GM23338 (cell line): ENCODE data around the gene HMCN2. TPM values are rescaled to one million over a fixed set of nuclear protein-coding genes. Genes with fewer than 3 reads are reported as not detected.

ENCODE experiments used
- ATAC-seq: fragments of 200-7000 bp; cut with Tn5 transposase; 3 replicates; pipeline ENCODE4 v1.9.1; 2020
- DNase-seq: peaks from one replicate; pipeline ENCODE4 v3.0.0-alpha.2; 2015; ENCODE audit warnings: low spot score
- H2AFZ ChIP-seq: fragments of 200-600 bp; sonication (generic); 2 replicates; pipeline ENCODE4 v1.8.0; 2016; ENCODE audit warnings: antibody characterized with exemption, mild to moderate bottlenecking, moderate library complexity
- H3F3A ChIP-seq: fragments of 200-600 bp; sonication (generic); replicated peaks from 2 replicates; pipeline ENCODE4 v1.8.0; 2017; ENCODE audit warnings: antibody characterized with exemption, mixed run types, low read depth
- H3K27ac ChIP-seq: fragments of 200-600 bp; sonication (generic); 2 replicates; pipeline ENCODE4 v1.6.1; 2016; ENCODE audit warnings: low read depth
- H3K27me3 ChIP-seq: fragments of 200-600 bp; sonication (generic); 2 replicates; pipeline ENCODE4 v1.8.0; 2016; ENCODE audit warnings: mild to moderate bottlenecking, mixed run types, moderate library complexity; ENCODE audit not compliant: insufficient read depth
- H3K36me3 ChIP-seq: fragments of 200-600 bp; sonication (generic); 2 replicates; pipeline ENCODE4 v1.8.0; 2016; ENCODE audit warnings: mild to moderate bottlenecking; ENCODE audit not compliant: insufficient read depth
- H3K4me1 ChIP-seq: fragments of 200-600 bp; sonication (generic); 2 replicates; pipeline ENCODE4 v1.8.0; 2016; ENCODE audit warnings: mild to moderate bottlenecking, moderate library complexity; ENCODE audit not compliant: insufficient read depth
- H3K4me2 ChIP-seq: fragments of 200-600 bp; sonication (generic); 2 replicates; pipeline ENCODE4 v1.7.1; 2017; ENCODE audit warnings: mixed run types
- H3K4me3 ChIP-seq: fragments of 200-600 bp; sonication (generic); 2 replicates; pipeline ENCODE4 v1.6.1; 2016; ENCODE audit warnings: mixed run types
- H3K79me2 ChIP-seq: fragments of 200-600 bp; sonication (generic); replicated peaks from 2 replicates; pipeline ENCODE4 v1.8.0; 2017; ENCODE audit warnings: mild to moderate bottlenecking; ENCODE audit not compliant: insufficient read depth
- H3K9me2 ChIP-seq: fragments of 200-600 bp; sonication (generic); 2 replicates; pipeline ENCODE4 v1.8.0; 2017; ENCODE audit not compliant: insufficient read depth
- H4K20me1 ChIP-seq: fragments of 200-600 bp; sonication (generic); replicated peaks from 2 replicates; pipeline ENCODE4 v1.8.0; 2017; ENCODE audit warnings: mild to moderate bottlenecking; ENCODE audit not compliant: insufficient read depth
- H3K27ac Mint-ChIP-seq: 2 replicates; pipeline ENCODE4 v1.8.0; 2020; ENCODE audit warnings: inconsistent platforms, mild to moderate bottlenecking, moderate library complexity, mixed read lengths
- H3K27me3 Mint-ChIP-seq: 3 replicates; pipeline ENCODE4 v1.8.0; 2022; ENCODE audit warnings: low read depth, mild to moderate bottlenecking, moderate library complexity, mixed read lengths, inconsistent platforms; ENCODE audit not compliant: insufficient read depth, poor library complexity
- H3K36me3 Mint-ChIP-seq: 3 replicates; pipeline ENCODE4 v1.8.0; 2021; ENCODE audit warnings: low read depth, mild to moderate bottlenecking, inconsistent platforms, moderate library complexity, mixed read lengths
- H3K4me1 Mint-ChIP-seq: 3 replicates; pipeline ENCODE4 v1.8.0; 2020; ENCODE audit warnings: mild to moderate bottlenecking, inconsistent platforms, mixed read lengths
- H3K4me3 Mint-ChIP-seq: 3 replicates; pipeline ENCODE4 v1.8.0; 2021; ENCODE audit warnings: moderate library complexity, mild to moderate bottlenecking, inconsistent platforms, mixed read lengths
- H3K9me3 Mint-ChIP-seq: 3 replicates; pipeline ENCODE4 v1.8.0; 2020; ENCODE audit warnings: moderate library complexity, mild to moderate bottlenecking, inconsistent platforms, mixed read lengths
- CREB1 ChIP-seq: fragments of 250-450 bp; sonication (Bioruptor Pico); IDR thresholded peaks from 2 replicates; pipeline ENCODE4 v1.5.0; 2020; ENCODE audit warnings: low read depth, mild to moderate bottlenecking, moderate library complexity
- EZH2 ChIP-seq: fragments of 200-600 bp; sonication (generic); IDR thresholded peaks from one replicate; pipeline ENCODE4 v1.8.0; 2017; ENCODE audit warnings: antibody characterized with exemption, mild to moderate bottlenecking, low read depth; ENCODE audit not compliant: unreplicated experiment
- EZH2phosphoT487 ChIP-seq: fragments of 200-600 bp; sonication (generic); IDR thresholded peaks from one replicate; pipeline ENCODE4 v1.8.1; 2018; ENCODE audit warnings: antibody characterized with exemption; ENCODE audit not compliant: unreplicated experiment
- JUNB ChIP-seq: IDR thresholded peaks from one replicate; pipeline ENCODE4 v1.6.1; 2016; ENCODE audit warnings: antibody characterized with exemption; ENCODE audit not compliant: unreplicated experiment
- NANOG ChIP-seq: IDR thresholded peaks from 2 replicates; pipeline ENCODE4 v1.6.1; 2016; ENCODE audit warnings: antibody characterized with exemption, borderline replicate concordance
- POLR2AphosphoS5 ChIP-seq: IDR thresholded peaks from 2 replicates; pipeline ENCODE4 v1.6.1; 2016; ENCODE audit warnings: antibody characterized with exemption, low read depth
- STAT1 ChIP-seq: IDR thresholded peaks from one replicate; pipeline ENCODE4 v1.6.1; 2016; ENCODE audit warnings: antibody characterized with exemption; ENCODE audit not compliant: unreplicated experiment
- ZNF114 ChIP-seq: fragments of 250-450 bp; sonication (Bioruptor Pico); IDR thresholded peaks from 2 replicates; pipeline ENCODE4 v1.5.0; 2020; ENCODE audit warnings: mild to moderate bottlenecking, moderate library complexity
- ZNF331 ChIP-seq: fragments of 250-450 bp; sonication (Bioruptor Pico); IDR thresholded peaks from 2 replicates; pipeline ENCODE4 v1.5.0; 2020; ENCODE audit warnings: low read depth, mild to moderate bottlenecking, moderate library complexity
- polyA plus RNA-seq: library from polyadenylated mRNA; unstranded; fragments of >200 nt; fragmentation: Nextera tagmentation; extraction: Ambion mirVana; gene quantifications from 2 replicates; pipeline ENCODE4 v1.2.1, GENCODE V29; 2016
- total RNA-seq: library from RNA; depleted of rRNA; stranded (reverse); fragments of >200 nt; shearing (Covaris generic); gene quantifications from 2 replicates; pipeline ENCODE4 v1.2.3, GENCODE V29; 2014
- TF ChIP-seq, protein P1 (sequence below), 2 experiments: fragments of 200-600 bp in 1 of 2; sonication (generic) in 1 of 2; conservative IDR thresholded peaks; 2 replicates each; pipeline versions ENCODE4 v1.5.1 to v1.6.1; 2016 to 2017; ENCODE audit warnings: antibody characterized with exemption in 2 of 2, low read depth in 2 of 2, mild to moderate bottlenecking in 2 of 2, moderate library complexity in 1 of 2
- TF ChIP-seq, protein P2 (sequence below): IDR thresholded peaks from one replicate; pipeline ENCODE4 v1.6.1; 2018; ENCODE audit warnings: antibody characterized with exemption; ENCODE audit not compliant: unreplicated experiment
- TF ChIP-seq, protein P3 (sequence below): IDR thresholded peaks from 2 replicates; pipeline ENCODE4 v1.6.1; 2016; ENCODE audit warnings: antibody characterized with exemption
- TF ChIP-seq, protein P4 (sequence below): fragments of 250-450 bp; sonication (Bioruptor Pico); IDR thresholded peaks from 2 replicates; pipeline ENCODE4 v1.5.0; 2020; ENCODE audit warnings: mild to moderate bottlenecking, moderate library complexity

HMCN2 gene
- total and polyA plus RNA-seq, 2 experiments from 2014 or later = 1.3 to 4.7 TPM

DNA sequence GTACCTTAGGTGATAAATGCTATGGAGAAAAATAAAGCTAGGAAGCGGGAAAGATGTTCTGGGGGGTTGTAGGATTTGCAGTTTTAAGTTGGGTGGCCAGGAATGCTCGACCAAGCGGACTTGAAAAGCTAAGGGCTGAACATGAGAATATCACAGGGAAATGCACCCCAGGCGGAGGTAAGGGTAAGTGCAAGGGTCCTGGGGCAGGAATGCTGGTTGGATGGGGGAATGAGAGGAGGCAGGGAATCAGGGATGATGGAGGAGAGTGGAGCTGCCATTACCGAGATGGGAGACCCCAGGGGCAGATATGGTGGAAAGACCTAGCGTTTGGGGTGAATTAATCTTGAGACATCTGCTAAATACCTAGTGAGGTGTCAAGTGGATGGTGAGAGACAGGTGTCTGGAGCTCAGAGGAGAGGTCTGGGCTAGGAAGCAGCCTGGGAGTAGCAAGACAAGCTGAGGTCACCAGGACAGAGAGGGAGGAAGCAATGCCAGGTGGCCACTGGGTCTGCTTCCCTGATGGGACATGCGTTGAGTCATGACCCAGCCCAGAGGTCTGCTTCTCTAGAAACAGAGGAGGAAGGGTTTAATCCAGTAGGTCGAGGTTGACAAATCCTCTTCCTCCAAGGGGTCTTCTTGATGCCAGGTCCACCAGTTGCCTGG, 101.5 kb downstream of the HMCN2 start:
- H3K4me1 Mint-ChIP-seq = peaks cover 12% of the 10 kb centered on the region; the same call in 2 of the 3 replicates
- peaks cover 8% of the 10 kb centered on the region; the same call in 2 of the 3 replicates for H3K36me3 Mint-ChIP-seq

More for the DNA sequence above, 101.5 kb downstream of the HMCN2 start:
- Mint-ChIP-seq H3K9me3 (no peaks in the 10 kb centered on the region; the same call in 2 of the 3 replicates), H3K4me3 (no peak overlapping the region), H3K27ac (no peak overlapping the region; the same call in 1 of the 2 replicates), H3K27me3 (peaks cover 7% of the 10 kb centered on the region)
- Histone ChIP-seq H3F3A (no peaks in the 10 kb centered on the region), H3K4me2 (no peak overlapping the region), H3K36me3 (no peaks in the 10 kb centered on the region), H3K4me1 (no peaks in the 10 kb centered on the region), H3K9me2 (no peaks in the 10 kb centered on the region), H3K79me2 (no peaks in the 10 kb centered on the region), H4K20me1 (no peaks in the 10 kb centered on the region), H2AFZ (no peak overlapping the region), H3K27ac (no peak overlapping the region), H3K27me3 (no peaks in the 10 kb centered on the region), H3K4me3 (no peak overlapping the region)
- TF ChIP-seq, protein P1, sequence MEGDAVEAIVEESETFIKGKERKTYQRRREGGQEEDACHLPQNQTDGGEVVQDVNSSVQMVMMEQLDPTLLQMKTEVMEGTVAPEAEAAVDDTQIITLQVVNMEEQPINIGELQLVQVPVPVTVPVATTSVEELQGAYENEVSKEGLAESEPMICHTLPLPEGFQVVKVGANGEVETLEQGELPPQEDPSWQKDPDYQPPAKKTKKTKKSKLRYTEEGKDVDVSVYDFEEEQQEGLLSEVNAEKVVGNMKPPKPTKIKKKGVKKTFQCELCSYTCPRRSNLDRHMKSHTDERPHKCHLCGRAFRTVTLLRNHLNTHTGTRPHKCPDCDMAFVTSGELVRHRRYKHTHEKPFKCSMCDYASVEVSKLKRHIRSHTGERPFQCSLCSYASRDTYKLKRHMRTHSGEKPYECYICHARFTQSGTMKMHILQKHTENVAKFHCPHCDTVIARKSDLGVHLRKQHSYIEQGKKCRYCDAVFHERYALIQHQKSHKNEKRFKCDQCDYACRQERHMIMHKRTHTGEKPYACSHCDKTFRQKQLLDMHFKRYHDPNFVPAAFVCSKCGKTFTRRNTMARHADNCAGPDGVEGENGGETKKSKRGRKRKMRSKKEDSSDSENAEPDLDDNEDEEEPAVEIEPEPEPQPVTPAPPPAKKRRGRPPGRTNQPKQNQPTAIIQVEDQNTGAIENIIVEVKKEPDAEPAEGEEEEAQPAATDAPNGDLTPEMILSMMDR (conservative IDR thresholded peaks at IDR 0.05; ENCODE audit: low read depth in 2 of 2) = no peak
- TF ChIP-seq JUNB = no peak
- TF ChIP-seq ZNF114 (CRISPR knock-in tag) = no peak
- no peak for TF ChIP-seq EZH2phosphoT487
- TF ChIP-seq POLR2AphosphoS5 = no peak
- TF ChIP-seq ZNF331 = no peak
- TF ChIP-seq, protein P2, sequence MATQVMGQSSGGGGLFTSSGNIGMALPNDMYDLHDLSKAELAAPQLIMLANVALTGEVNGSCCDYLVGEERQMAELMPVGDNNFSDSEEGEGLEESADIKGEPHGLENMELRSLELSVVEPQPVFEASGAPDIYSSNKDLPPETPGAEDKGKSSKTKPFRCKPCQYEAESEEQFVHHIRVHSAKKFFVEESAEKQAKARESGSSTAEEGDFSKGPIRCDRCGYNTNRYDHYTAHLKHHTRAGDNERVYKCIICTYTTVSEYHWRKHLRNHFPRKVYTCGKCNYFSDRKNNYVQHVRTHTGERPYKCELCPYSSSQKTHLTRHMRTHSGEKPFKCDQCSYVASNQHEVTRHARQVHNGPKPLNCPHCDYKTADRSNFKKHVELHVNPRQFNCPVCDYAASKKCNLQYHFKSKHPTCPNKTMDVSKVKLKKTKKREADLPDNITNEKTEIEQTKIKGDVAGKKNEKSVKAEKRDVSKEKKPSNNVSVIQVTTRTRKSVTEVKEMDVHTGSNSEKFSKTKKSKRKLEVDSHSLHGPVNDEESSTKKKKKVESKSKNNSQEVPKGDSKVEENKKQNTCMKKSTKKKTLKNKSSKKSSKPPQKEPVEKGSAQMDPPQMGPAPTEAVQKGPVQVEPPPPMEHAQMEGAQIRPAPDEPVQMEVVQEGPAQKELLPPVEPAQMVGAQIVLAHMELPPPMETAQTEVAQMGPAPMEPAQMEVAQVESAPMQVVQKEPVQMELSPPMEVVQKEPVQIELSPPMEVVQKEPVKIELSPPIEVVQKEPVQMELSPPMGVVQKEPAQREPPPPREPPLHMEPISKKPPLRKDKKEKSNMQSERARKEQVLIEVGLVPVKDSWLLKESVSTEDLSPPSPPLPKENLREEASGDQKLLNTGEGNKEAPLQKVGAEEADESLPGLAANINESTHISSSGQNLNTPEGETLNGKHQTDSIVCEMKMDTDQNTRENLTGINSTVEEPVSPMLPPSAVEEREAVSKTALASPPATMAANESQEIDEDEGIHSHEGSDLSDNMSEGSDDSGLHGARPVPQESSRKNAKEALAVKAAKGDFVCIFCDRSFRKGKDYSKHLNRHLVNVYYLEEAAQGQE = no peak
- TF ChIP-seq CREB1 = no peak
- TF ChIP-seq, protein P3, sequence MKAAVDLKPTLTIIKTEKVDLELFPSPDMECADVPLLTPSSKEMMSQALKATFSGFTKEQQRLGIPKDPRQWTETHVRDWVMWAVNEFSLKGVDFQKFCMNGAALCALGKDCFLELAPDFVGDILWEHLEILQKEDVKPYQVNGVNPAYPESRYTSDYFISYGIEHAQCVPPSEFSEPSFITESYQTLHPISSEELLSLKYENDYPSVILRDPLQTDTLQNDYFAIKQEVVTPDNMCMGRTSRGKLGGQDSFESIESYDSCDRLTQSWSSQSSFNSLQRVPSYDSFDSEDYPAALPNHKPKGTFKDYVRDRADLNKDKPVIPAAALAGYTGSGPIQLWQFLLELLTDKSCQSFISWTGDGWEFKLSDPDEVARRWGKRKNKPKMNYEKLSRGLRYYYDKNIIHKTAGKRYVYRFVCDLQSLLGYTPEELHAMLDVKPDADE = no peak
- TF ChIP-seq STAT1 = no peak
- TF ChIP-seq NANOG = no peak
- no peak for TF ChIP-seq EZH2
- TF ChIP-seq, protein P4, sequence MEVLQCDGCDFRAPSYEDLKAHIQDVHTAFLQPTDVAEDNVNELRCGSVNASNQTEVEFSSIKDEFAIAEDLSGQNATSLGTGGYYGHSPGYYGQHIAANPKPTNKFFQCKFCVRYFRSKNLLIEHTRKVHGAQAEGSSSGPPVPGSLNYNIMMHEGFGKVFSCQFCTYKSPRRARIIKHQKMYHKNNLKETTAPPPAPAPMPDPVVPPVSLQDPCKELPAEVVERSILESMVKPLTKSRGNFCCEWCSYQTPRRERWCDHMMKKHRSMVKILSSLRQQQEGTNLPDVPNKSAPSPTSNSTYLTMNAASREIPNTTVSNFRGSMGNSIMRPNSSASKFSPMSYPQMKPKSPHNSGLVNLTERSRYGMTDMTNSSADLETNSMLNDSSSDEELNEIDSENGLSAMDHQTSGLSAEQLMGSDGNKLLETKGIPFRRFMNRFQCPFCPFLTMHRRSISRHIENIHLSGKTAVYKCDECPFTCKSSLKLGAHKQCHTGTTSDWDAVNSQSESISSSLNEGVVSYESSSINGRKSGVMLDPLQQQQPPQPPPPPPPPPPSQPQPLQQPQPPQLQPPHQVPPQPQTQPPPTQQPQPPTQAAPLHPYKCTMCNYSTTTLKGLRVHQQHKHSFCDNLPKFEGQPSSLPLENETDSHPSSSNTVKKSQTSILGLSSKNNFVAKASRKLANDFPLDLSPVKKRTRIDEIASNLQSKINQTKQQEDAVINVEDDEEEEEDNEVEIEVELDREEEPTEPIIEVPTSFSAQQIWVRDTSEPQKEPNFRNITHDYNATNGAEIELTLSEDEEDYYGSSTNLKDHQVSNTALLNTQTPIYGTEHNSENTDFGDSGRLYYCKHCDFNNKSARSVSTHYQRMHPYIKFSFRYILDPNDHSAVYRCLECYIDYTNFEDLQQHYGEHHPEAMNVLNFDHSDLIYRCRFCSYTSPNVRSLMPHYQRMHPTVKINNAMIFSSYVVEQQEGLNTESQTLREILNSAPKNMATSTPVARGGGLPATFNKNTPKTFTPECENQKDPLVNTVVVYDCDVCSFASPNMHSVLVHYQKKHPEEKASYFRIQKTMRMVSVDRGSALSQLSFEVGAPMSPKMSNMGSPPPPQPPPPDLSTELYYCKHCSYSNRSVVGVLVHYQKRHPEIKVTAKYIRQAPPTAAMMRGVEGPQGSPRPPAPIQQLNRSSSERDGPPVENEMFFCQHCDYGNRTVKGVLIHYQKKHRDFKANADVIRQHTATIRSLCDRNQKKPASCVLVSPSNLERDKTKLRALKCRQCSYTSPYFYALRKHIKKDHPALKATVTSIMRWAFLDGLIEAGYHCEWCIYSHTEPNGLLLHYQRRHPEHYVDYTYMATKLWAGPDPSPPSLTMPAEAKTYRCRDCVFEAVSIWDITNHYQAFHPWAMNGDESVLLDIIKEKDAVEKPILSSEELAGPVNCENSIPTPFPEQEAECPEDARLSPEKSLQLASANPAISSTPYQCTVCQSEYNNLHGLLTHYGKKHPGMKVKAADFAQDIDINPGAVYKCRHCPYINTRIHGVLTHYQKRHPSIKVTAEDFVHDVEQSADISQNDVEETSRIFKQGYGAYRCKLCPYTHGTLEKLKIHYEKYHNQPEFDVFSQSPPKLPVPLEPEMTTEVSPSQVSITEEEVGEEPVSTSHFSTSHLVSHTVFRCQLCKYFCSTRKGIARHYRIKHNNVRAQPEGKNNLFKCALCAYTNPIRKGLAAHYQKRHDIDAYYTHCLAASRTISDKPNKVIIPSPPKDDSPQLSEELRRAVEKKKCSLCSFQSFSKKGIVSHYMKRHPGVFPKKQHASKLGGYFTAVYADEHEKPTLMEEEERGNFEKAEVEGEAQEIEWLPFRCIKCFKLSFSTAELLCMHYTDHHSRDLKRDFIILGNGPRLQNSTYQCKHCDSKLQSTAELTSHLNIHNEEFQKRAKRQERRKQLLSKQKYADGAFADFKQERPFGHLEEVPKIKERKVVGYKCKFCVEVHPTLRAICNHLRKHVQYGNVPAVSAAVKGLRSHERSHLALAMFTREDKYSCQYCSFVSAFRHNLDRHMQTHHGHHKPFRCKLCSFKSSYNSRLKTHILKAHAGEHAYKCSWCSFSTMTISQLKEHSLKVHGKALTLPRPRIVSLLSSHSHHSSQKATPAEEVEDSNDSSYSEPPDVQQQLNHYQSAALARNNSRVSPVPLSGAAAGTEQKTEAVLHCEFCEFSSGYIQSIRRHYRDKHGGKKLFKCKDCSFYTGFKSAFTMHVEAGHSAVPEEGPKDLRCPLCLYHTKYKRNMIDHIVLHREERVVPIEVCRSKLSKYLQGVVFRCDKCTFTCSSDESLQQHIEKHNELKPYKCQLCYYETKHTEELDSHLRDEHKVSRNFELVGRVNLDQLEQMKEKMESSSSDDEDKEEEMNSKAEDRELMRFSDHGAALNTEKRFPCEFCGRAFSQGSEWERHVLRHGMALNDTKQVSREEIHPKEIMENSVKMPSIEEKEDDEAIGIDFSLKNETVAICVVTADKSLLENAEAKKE = no peak
- DNase-seq (no peak), ATAC-seq (no peak)
